ENCODE measurements around the gene NEK6.

- TF ChIP-seq CTCF (IDR thresholded peaks at IDR 0.05), result no peak
- no peak for TF ChIP-seq POLR2A (IDR thresholded peaks at IDR 0.05)
Measured at GRCh38 chr9:124340219-124341069, 82.7 kb downstream of the NEK6 start.

All from testis (tissue), 2 donors.